ENCODE results near the gene MT4. TPM values are rescaled to one million over a fixed set of nuclear protein-coding genes. Genes with fewer than 3 reads are reported as not detected.

MT4 gene
- total RNA-seq, 1 experiment from 2014 or later: not detected

- CTCF ChIA-PET: interaction anchor here (0.5 to 2.3 kb wide), 16 partner anchors 8 to 239 kb away, joined by 3 to 35 read pairs (median 4); partner anchors contain the start of genes BBS2, MT1F and MT2A
- H3K27ac Mint-ChIP-seq (ENCODE audit: unreplicated experiment): no peak overlapping the region
- intact Hi-C loops (cut with micrococcal nuclease; ENCODE audit: unreplicated experiment): loop anchor here (1.0 kb wide), 1 partner anchor 86 kb away; no protein-coding TSS in a partner anchor
- DNase-seq: peak; percentile 66
- TF ChIP-seq CTCF (IDR thresholded peaks at IDR 0.05; ENCODE audit: unreplicated experiment): peak; percentile 65
- H3K9me3 Mint-ChIP-seq (ENCODE audit: low read depth, unreplicated experiment): no peaks in the 10 kb centered on the region
- H3K27me3 Mint-ChIP-seq (ENCODE audit: unreplicated experiment): peaks cover 56% of the 10 kb centered on the region
- peaks cover 10% of the 10 kb centered on the region for H3K4me1 Mint-ChIP-seq (ENCODE audit: low read depth, unreplicated experiment)
- no peak overlapping the region for H3K4me3 Mint-ChIP-seq (ENCODE audit: low read depth, unreplicated experiment)
- no TSS peak for BruUV-seq (replicated peaks)
- no peaks in the 10 kb centered on the region for H3K36me3 Mint-ChIP-seq (ENCODE audit: insufficient read depth, unreplicated experiment)
Measured at GRCh38 chr16:56600398-56600999, 35.6 kb downstream of the MT4 start.

GRCh38 chr16:56601325-56601724, 36.5 kb downstream of the MT4 start:
- H3K36me3 Mint-ChIP-seq (ENCODE audit: insufficient read depth, unreplicated experiment): no peaks in the 10 kb centered on the region
- no peak for TF ChIP-seq CTCF (IDR thresholded peaks at IDR 0.05; ENCODE audit: unreplicated experiment)
- CTCF ChIA-PET: interaction anchor here (0.7 to 2.3 kb wide), 11 partner anchors 8 to 148 kb away, joined by 3 to 35 read pairs (median 4); partner anchors contain the start of genes BBS2 and MT2A
- no peak overlapping the region for H3K27ac Mint-ChIP-seq (ENCODE audit: unreplicated experiment)
- H3K9me3 Mint-ChIP-seq (ENCODE audit: low read depth, unreplicated experiment): no peaks in the 10 kb centered on the region
- H3K4me3 Mint-ChIP-seq (ENCODE audit: low read depth, unreplicated experiment): no peak overlapping the region
- intact Hi-C loops (cut with micrococcal nuclease; ENCODE audit: unreplicated experiment): no loop called here
- peaks cover 49% of the 10 kb centered on the region for H3K27me3 Mint-ChIP-seq (ENCODE audit: unreplicated experiment)
- no TSS peak for BruUV-seq (replicated peaks)
- DNase-seq: no peak
- H3K4me1 Mint-ChIP-seq (ENCODE audit: low read depth, unreplicated experiment): peaks cover 10% of the 10 kb centered on the region

- Mint-ChIP-seq H3K27ac (ENCODE audit: unreplicated experiment) (no peak overlapping the region), H3K4me1 (ENCODE audit: low read depth, unreplicated experiment) (peaks cover 20% of the 10 kb centered on the region), H3K36me3 (ENCODE audit: insufficient read depth, unreplicated experiment) (peaks cover 8% of the 10 kb centered on the region), H3K9me3 (ENCODE audit: low read depth, unreplicated experiment) (no peaks in the 10 kb centered on the region), H3K27me3 (ENCODE audit: unreplicated experiment) (peaks cover 29% of the 10 kb centered on the region), H3K4me3 (ENCODE audit: low read depth, unreplicated experiment) (no peak overlapping the region)
- no TSS peak for BruUV-seq (replicated peaks)
- CTCF ChIA-PET: interaction anchor here (0.5 to 4.2 kb wide), 9 partner anchors 15 to 660 kb away, joined by 3 to 71 read pairs (median 4); partner anchors contain the start of gene MT1F
- intact Hi-C loops (cut with micrococcal nuclease; ENCODE audit: unreplicated experiment): loop anchor here (1.0 kb wide), 1 partner anchor 99 kb away; no protein-coding TSS in a partner anchor
- peak; percentile 66 for DNase-seq
- peak; percentile 40 for TF ChIP-seq CTCF (IDR thresholded peaks at IDR 0.05; ENCODE audit: unreplicated experiment)
Measured at GRCh38 chr16:56603589-56603988, 38.7 kb downstream of the MT4 start.

GRCh38 chr16:56604966-56605365, 40.1 kb downstream of the MT4 start:
- H3K4me1 Mint-ChIP-seq (ENCODE audit: low read depth, unreplicated experiment): peaks cover 32% of the 10 kb centered on the region
- no peak for TF ChIP-seq CTCF (IDR thresholded peaks at IDR 0.05; ENCODE audit: unreplicated experiment)
- CTCF ChIA-PET: interaction anchor here (0.6 to 4.2 kb wide), 3 partner anchors 15 to 1419 kb away, joined by 3 to 71 read pairs (median 3); no protein-coding TSS in a partner anchor
- H3K9me3 Mint-ChIP-seq (ENCODE audit: low read depth, unreplicated experiment): no peaks in the 10 kb centered on the region
- H3K27me3 Mint-ChIP-seq (ENCODE audit: unreplicated experiment): peaks cover 27% of the 10 kb centered on the region
- no peak for DNase-seq
- H3K27ac Mint-ChIP-seq (ENCODE audit: unreplicated experiment): no peak overlapping the region
- peaks cover 18% of the 10 kb centered on the region for H3K36me3 Mint-ChIP-seq (ENCODE audit: insufficient read depth, unreplicated experiment)
- no TSS peak for BruUV-seq (replicated peaks)
- intact Hi-C loops (cut with micrococcal nuclease; ENCODE audit: unreplicated experiment): no loop called here
- no peak overlapping the region for H3K4me3 Mint-ChIP-seq (ENCODE audit: low read depth, unreplicated experiment)

All from Calu3 (cell line).